ENCODE measurements around the gene TSHZ1. TPM values are rescaled to one million over a fixed set of nuclear protein-coding genes. Genes with fewer than 3 reads are reported as not detected.
A peak's percentile ranks its signal among the peaks of the same experiment; 100 is the strongest.

The TSHZ1 gene
- total and polyA plus RNA-seq, 3 experiments from 2014 or later, result 9.0 to 18.6 (median 17.9) TPM

DNA sequence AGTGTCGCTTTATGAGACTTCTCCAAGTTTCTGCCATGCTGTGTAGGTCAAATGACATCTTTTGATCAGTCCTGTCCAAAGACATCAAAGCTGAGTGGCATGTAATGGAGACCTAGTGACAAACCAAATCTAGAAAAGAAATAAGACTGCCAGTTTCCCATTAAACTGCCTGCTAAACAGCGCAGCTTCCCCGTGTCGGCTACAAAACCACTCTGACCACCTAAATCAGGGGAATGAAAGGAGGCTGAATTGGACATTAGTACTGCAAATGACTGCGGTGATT lies 57.7 kb downstream of the TSHZ1 start:
- ChIA-PET POLR2A (no interaction called here), CTCF (no interaction called here)
- H3K27ac ChIP-seq (ENCODE audit: low read depth, low read length), result no peak overlapping the region
- H3K27ac Mint-ChIP-seq, result no peak overlapping the region
- H3K36me3 Mint-ChIP-seq, result peaks cover 0 to 13% (median 3%) of the 10 kb centered on the region in 3 donors
- no peak overlapping the region for H3K4me3 ChIP-seq (ENCODE audit: low read length)
- no peaks in the 10 kb centered on the region for H3K4me1 ChIP-seq (ENCODE audit: insufficient read depth, low read length)
- H3K9me3 Mint-ChIP-seq, result no peaks in the 10 kb centered on the region
- no peak for DNase-seq
- no peaks in the 10 kb centered on the region for H3K27me3 Mint-ChIP-seq
- no peaks in the 10 kb centered on the region for H3K36me3 ChIP-seq (ENCODE audit: insufficient read depth, low read length)
- no peaks in the 10 kb centered on the region for H3K27me3 ChIP-seq (ENCODE audit: insufficient read depth, low read length, poor library complexity, severe bottlenecking)
- no peaks in the 10 kb centered on the region for H3K9me3 ChIP-seq (ENCODE audit: low read length)
- no peak overlapping the region for H3K4me3 Mint-ChIP-seq
- peaks cover 56 to 96% (median 81%) of the 10 kb centered on the region in 3 donors for H3K4me1 Mint-ChIP-seq

DNA sequence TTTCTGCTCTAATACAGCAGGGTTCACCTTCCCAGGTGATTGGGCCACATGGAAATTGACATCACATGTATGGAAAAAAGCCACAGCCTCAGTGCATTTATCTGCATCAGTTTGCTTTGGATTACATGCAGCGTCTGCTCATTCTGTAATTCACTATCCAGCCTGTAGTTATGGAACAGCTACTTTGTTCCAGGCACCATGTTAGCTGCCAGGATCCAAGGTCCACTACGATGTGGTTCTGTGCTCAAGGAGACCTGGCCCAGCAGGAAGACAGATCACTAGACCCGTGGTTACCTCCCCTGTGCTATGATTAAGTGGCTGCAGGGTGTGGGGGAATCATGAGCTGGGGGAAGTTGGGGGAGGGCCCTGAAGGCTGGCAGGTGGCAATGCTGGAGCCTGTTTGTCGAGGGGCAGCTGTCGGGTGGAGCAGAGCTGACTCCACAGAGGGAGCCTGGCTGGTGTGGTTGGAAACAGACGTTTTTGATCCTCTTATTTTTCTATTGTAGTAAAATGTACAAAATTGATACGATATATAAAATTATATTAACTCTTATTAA lies 58.6 kb downstream of the TSHZ1 start:
- H3K9me3 Mint-ChIP-seq, result no peaks in the 10 kb centered on the region
- Histone ChIP-seq H3K27me3 (ENCODE audit: insufficient read depth, low read length, poor library complexity, severe bottlenecking) (no peaks in the 10 kb centered on the region), H3K36me3 (ENCODE audit: insufficient read depth, low read length) (no peaks in the 10 kb centered on the region), H3K4me1 (ENCODE audit: insufficient read depth, low read length) (no peaks in the 10 kb centered on the region), H3K9me3 (ENCODE audit: low read length) (no peaks in the 10 kb centered on the region), H3K4me3 (ENCODE audit: low read length) (no peak overlapping the region), H3K27ac (ENCODE audit: low read depth, low read length) (no peak overlapping the region)
- ChIA-PET POLR2A (no interaction called here), CTCF (no interaction called here)
- H3K27ac Mint-ChIP-seq, result peak overlapping the region in 2 of 8 donors; percentile 45 to 65
- H3K4me1 Mint-ChIP-seq, result peaks cover 56 to 96% (median 77%) of the 10 kb centered on the region in 3 donors
- no peaks in the 10 kb centered on the region for H3K27me3 Mint-ChIP-seq
- peaks cover 0 to 13% (median 3%) of the 10 kb centered on the region in 3 donors for H3K36me3 Mint-ChIP-seq
- no peak overlapping the region for H3K4me3 Mint-ChIP-seq
- DNase-seq, result no peak

DNA sequence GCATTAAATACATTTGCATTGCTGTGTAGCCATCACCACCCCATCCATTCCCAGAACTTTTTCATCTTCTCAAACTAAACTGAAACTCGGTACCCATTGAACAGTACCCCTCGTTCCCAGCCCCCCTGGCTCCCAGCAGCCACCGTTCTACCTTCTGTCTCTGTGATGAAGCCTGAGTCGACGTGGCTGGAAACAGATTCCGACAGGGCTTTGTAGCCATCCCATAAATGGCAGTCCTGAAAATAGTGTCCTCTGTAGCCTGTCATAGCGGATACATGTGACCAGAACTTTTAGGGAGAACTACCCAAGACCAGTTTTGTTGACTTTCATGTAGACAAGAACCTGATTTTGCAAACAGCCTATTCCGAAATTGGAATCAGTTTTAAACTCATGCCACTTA lies 59.1 kb downstream of the TSHZ1 start:
- no peak overlapping the region for H3K4me3 Mint-ChIP-seq
- no peaks in the 10 kb centered on the region for H3K9me3 ChIP-seq (ENCODE audit: low read length)
- no peak overlapping the region for H3K4me3 ChIP-seq (ENCODE audit: low read length)
- POLR2A ChIA-PET, result no interaction called here
- H3K27me3 Mint-ChIP-seq, result no peaks in the 10 kb centered on the region
- H3K27ac ChIP-seq (ENCODE audit: low read depth, low read length), result no peak overlapping the region
- no peak overlapping the region for H3K27ac Mint-ChIP-seq
- H3K36me3 ChIP-seq (ENCODE audit: insufficient read depth, low read length), result no peaks in the 10 kb centered on the region
- no peaks in the 10 kb centered on the region for H3K27me3 ChIP-seq (ENCODE audit: insufficient read depth, low read length, poor library complexity, severe bottlenecking)
- DNase-seq, result no peak
- H3K4me1 ChIP-seq (ENCODE audit: insufficient read depth, low read length), result no peaks in the 10 kb centered on the region
- H3K9me3 Mint-ChIP-seq, result no peaks in the 10 kb centered on the region
- CTCF ChIA-PET, result no interaction called here
- H3K4me1 Mint-ChIP-seq, result peaks cover 53 to 96% (median 78%) of the 10 kb centered on the region in 3 donors
- H3K36me3 Mint-ChIP-seq, result peaks cover 0 to 13% (median 3%) of the 10 kb centered on the region in 3 donors

DNA sequence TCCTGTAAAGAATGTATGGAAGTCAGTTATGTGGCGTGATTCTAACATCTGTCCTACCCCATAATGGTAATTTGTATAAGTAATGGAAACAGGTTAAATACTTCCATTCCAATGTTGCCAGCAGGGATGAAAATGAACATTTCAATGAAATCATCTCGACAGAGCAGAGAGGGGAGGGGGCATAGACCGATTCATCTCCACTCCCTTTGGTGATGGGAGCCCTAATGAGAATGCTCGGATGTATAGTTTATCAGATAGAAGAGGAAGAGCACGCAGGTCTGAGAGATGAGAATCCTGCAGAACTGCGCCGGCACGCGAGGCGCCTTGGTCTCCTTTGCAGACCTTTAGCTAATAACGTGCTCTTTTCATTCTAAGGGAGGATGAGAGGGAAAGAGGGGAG lies 61.4 kb downstream of the TSHZ1 start:
- POLR2A ChIA-PET, result no interaction called here
- H3K27me3 Mint-ChIP-seq, result no peaks in the 10 kb centered on the region
- H3K36me3 ChIP-seq (ENCODE audit: insufficient read depth, low read length), result no peaks in the 10 kb centered on the region

DNA sequence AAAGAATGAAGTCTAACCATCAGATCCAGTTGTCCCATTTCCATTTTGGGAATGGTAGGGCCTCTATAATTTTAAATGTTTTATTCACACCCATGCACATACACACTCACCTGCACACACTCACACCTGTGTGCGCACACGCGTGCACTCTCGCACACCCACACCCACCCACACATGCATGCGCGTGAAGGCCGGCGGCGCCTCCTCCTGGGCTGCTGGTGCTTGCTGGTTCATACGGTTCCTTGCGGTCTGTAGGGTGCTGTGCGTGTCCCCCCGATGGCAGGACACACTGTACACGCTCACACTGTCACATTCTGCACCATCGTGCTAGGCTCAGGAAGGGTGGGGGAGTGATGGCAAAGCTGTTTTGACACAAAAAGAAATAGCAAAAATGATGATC lies 63.2 kb downstream of the TSHZ1 start:
- peaks cover 0 to 13% (median 0%) of the 10 kb centered on the region in 3 donors for H3K36me3 Mint-ChIP-seq
- ChIA-PET POLR2A (no interaction called here), CTCF (no interaction called here)
- Histone ChIP-seq H3K36me3 (ENCODE audit: insufficient read depth, low read length) (no peaks in the 10 kb centered on the region), H3K9me3 (ENCODE audit: low read length) (no peaks in the 10 kb centered on the region), H3K27ac (ENCODE audit: low read depth, low read length) (no peak overlapping the region), H3K27me3 (ENCODE audit: insufficient read depth, low read length, poor library complexity, severe bottlenecking) (no peaks in the 10 kb centered on the region), H3K4me1 (ENCODE audit: insufficient read depth, low read length) (no peaks in the 10 kb centered on the region), H3K4me3 (ENCODE audit: low read length) (no peak overlapping the region)
- no peak overlapping the region for H3K4me3 Mint-ChIP-seq
- peaks cover 47 to 95% (median 71%) of the 10 kb centered on the region in 3 donors for H3K4me1 Mint-ChIP-seq
- no peak overlapping the region for H3K27ac Mint-ChIP-seq
- H3K27me3 Mint-ChIP-seq, result no peaks in the 10 kb centered on the region
- no peaks in the 10 kb centered on the region for H3K9me3 Mint-ChIP-seq
- DNase-seq, result no peak

More for the DNA sequence above, 61.4 kb downstream of the TSHZ1 start:
- Histone ChIP-seq H3K9me3 (ENCODE audit: low read length) (no peaks in the 10 kb centered on the region), H3K4me1 (ENCODE audit: insufficient read depth, low read length) (no peaks in the 10 kb centered on the region), H3K4me3 (ENCODE audit: low read length) (no peak overlapping the region), H3K27me3 (ENCODE audit: insufficient read depth, low read length, poor library complexity, severe bottlenecking) (no peaks in the 10 kb centered on the region), H3K27ac (ENCODE audit: low read depth, low read length) (no peak overlapping the region)
- H3K4me3 Mint-ChIP-seq, result no peak overlapping the region
- CTCF ChIA-PET, result no interaction called here
- DNase-seq, result no peak
- H3K27ac Mint-ChIP-seq, result peak overlapping the region in 1 of 8 donors; percentile 88
- peaks cover 55 to 98% (median 78%) of the 10 kb centered on the region in 3 donors for H3K4me1 Mint-ChIP-seq
- peaks cover 0 to 13% (median 3%) of the 10 kb centered on the region in 3 donors for H3K36me3 Mint-ChIP-seq
- no peaks in the 10 kb centered on the region for H3K9me3 Mint-ChIP-seq

DNA sequence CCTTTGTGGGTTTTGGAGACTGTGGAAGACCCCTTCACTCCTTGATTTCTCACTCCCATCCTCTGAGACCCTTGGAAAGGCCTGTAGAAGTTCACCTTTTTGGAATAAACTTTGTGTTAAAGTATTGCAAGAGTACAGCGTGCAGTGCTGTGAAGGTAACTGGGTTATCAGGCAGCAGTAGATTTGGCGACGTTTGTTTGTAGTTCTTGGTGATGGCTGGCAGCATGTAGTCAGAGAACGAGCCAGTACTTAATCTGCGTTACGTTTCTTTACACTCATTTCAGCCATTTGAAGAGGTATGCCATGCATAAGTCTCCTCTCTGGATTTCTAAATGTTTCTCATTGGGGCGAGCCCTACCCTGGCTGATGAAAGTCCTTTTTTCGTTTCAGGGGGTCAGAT lies 64.6 kb downstream of the TSHZ1 start:
- Mint-ChIP-seq H3K9me3 (no peaks in the 10 kb centered on the region), H3K27me3 (no peaks in the 10 kb centered on the region), H3K4me1 (peaks cover 47 to 94% (median 70%) of the 10 kb centered on the region in 3 donors), H3K36me3 (peaks cover 0 to 14% (median 0%) of the 10 kb centered on the region in 3 donors), H3K4me3 (peak overlapping the region in 1 of 7 donors; percentile 20), H3K27ac (peak overlapping the region in 2 of 8 donors; percentile 27 to 45)
- DNase-seq, result no peak
- ChIA-PET CTCF (no interaction called here), POLR2A (no interaction called here)
- no peak overlapping the region for H3K27ac ChIP-seq (ENCODE audit: low read depth, low read length)
- no peaks in the 10 kb centered on the region for H3K27me3 ChIP-seq (ENCODE audit: insufficient read depth, low read length, poor library complexity, severe bottlenecking)
- no peaks in the 10 kb centered on the region for H3K36me3 ChIP-seq (ENCODE audit: insufficient read depth, low read length)
- no peak overlapping the region for H3K4me3 ChIP-seq (ENCODE audit: low read length)
- no peaks in the 10 kb centered on the region for H3K9me3 ChIP-seq (ENCODE audit: low read length)
- H3K4me1 ChIP-seq (ENCODE audit: insufficient read depth, low read length), result no peaks in the 10 kb centered on the region

DNA sequence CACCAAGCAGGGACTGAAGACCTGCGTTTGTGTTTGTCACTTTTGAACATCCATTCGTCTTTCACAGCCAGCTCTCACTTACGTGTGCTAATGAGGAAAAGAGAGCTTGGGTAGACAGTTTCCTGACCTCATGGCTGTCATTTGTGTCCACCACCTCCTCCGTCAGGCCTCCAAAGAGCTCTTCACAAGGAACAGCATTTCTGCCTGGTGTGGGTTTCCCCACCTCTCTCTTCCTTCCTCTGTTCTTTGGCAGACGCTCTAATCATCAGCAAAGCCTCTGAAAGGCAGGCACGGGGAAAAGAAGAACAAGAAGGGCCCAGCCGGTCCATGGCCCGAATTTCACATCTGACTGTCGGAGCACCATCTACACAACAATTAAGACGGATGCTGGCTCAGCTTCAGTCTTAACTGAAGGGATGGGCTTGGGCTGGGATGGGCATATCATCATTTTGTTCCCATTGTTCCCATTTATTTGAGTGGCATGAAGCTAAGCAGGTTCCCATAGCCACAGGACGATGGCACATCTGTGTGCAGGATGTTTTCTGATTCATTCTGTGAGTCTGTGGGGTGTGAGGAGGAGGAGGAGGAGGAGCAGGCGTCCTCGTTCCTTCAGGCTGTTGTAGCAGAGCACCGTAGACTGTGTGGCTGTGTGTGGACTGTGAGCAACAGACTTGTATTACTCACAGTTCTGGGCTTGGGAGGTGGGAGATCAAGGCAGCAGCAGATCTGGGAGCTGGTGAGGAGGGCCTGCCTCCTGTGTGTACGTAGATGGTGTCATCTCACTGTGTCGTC lies 66.4 kb downstream of the TSHZ1 start:
- Histone ChIP-seq H3K36me3 (ENCODE audit: insufficient read depth, low read length) (no peaks in the 10 kb centered on the region), H3K4me3 (ENCODE audit: low read length) (no peak overlapping the region), H3K4me1 (ENCODE audit: insufficient read depth, low read length) (no peaks in the 10 kb centered on the region), H3K27me3 (ENCODE audit: insufficient read depth, low read length, poor library complexity, severe bottlenecking) (no peaks in the 10 kb centered on the region), H3K27ac (ENCODE audit: low read depth, low read length) (no peak overlapping the region), H3K9me3 (ENCODE audit: low read length) (no peaks in the 10 kb centered on the region)
- CTCF ChIA-PET, result no interaction called here
- Mint-ChIP-seq H3K4me3 (peak overlapping the region in 2 of 7 donors; percentile 51 to 55), H3K27me3 (no peaks in the 10 kb centered on the region), H3K36me3 (peaks cover 0 to 13% (median 0%) of the 10 kb centered on the region in 3 donors), H3K27ac (peak overlapping the region; percentile 3 to 96 (median 76)), H3K9me3 (no peaks in the 10 kb centered on the region), H3K4me1 (peaks cover 53 to 92% (median 72%) of the 10 kb centered on the region in 3 donors)
- POLR2A ChIA-PET, result no interaction called here
- no peak for DNase-seq

DNA sequence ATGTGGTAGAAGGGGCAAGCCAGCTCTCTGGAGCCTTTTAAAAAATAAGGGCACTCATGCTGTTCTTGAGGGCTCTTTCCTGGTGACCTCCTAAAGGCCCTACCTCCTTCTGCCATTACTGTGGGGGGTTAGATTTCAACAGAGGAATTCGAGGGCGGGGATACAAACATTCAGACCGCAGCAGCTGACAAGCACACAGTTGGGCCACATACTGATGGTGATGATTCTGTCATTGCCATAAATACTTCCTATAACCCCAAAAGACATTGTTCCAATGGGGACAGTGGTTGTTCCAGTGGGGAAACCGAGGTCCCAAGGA lies 67.0 kb downstream of the TSHZ1 start:
- Histone ChIP-seq H3K4me1 (ENCODE audit: insufficient read depth, low read length) (no peaks in the 10 kb centered on the region), H3K36me3 (ENCODE audit: insufficient read depth, low read length) (no peaks in the 10 kb centered on the region), H3K4me3 (ENCODE audit: low read length) (no peak overlapping the region), H3K27ac (ENCODE audit: low read depth, low read length) (no peak overlapping the region), H3K27me3 (ENCODE audit: insufficient read depth, low read length, poor library complexity, severe bottlenecking) (no peaks in the 10 kb centered on the region), H3K9me3 (ENCODE audit: low read length) (no peaks in the 10 kb centered on the region)
- peaks cover 53 to 92% (median 74%) of the 10 kb centered on the region in 3 donors for H3K4me1 Mint-ChIP-seq
- ChIA-PET POLR2A (no interaction called here), CTCF (no interaction called here)
- H3K9me3 Mint-ChIP-seq, result no peaks in the 10 kb centered on the region
- H3K36me3 Mint-ChIP-seq, result peaks cover 0 to 11% (median 0%) of the 10 kb centered on the region in 3 donors
- peak overlapping the region in 7 of 8 donors; percentile 3 to 84 (median 68) for H3K27ac Mint-ChIP-seq
- no peaks in the 10 kb centered on the region for H3K27me3 Mint-ChIP-seq
- DNase-seq, result no peak
- peak overlapping the region in 2 of 7 donors; percentile 20 to 51 for H3K4me3 Mint-ChIP-seq

Measured in CD8-positive, alpha-beta memory T cell (primary cell).